Measurements from ENCODE around the gene CHST8. TPM values are rescaled to one million over a fixed set of nuclear protein-coding genes. Genes with fewer than 3 reads are reported as not detected.

The CHST8 gene
- total and polyA plus RNA-seq, 2 of the 13 experiments (the other 11 are each of a cell fraction or from before 2014, with no cell fraction given), result not detected

DNA sequence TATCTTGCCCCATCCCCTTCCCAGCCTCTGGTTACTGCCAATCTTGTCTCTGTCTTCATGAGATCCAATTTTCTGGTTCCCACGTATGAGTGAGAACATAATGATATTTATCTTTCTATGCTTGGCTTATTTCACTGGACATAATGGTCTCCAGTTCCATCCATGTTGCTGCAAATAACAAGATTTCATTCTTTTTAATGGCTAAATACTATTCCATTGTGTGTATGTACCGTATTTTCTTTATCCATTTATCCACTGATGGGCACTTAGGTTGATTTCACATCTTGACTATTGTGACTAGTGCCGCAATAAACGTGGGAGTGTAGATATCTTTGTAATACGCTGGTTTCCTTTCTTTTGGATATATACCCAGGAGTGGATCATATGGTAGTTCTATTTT, 43.0 kb downstream of the CHST8 start (continued):
- TF ChIP-seq ZNF24 (IDR thresholded peaks at IDR 0.05), result no peak
- TF ChIP-seq SPEN (CRISPR knock-in tag; IDR thresholded peaks at IDR 0.05; ENCODE audit: low read depth), result no peak
- no peak for TF ChIP-seq CREM (IDR thresholded peaks at IDR 0.05)
- no peak for TF ChIP-seq CREM (CRISPR knock-in tag; IDR thresholded peaks at IDR 0.05)
- TF ChIP-seq, protein P1, sequence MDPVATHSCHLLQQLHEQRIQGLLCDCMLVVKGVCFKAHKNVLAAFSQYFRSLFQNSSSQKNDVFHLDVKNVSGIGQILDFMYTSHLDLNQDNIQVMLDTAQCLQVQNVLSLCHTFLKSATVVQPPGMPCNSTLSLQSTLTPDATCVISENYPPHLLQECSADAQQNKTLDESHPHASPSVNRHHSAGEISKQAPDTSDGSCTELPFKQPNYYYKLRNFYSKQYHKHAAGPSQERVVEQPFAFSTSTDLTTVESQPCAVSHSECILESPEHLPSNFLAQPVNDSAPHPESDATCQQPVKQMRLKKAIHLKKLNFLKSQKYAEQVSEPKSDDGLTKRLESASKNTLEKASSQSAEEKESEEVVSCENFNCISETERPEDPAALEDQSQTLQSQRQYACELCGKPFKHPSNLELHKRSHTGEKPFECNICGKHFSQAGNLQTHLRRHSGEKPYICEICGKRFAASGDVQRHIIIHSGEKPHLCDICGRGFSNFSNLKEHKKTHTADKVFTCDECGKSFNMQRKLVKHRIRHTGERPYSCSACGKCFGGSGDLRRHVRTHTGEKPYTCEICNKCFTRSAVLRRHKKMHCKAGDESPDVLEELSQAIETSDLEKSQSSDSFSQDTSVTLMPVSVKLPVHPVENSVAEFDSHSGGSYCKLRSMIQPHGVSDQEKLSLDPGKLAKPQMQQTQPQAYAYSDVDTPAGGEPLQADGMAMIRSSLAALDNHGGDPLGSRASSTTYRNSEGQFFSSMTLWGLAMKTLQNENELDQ (CRISPR knock-in tag; IDR thresholded peaks at IDR 0.05; ENCODE audit: borderline replicate concordance), result no peak
- no peak for TF ChIP-seq BRD4 (CRISPR knock-in tag; IDR thresholded peaks at IDR 0.05)
- TF ChIP-seq, protein P2, sequence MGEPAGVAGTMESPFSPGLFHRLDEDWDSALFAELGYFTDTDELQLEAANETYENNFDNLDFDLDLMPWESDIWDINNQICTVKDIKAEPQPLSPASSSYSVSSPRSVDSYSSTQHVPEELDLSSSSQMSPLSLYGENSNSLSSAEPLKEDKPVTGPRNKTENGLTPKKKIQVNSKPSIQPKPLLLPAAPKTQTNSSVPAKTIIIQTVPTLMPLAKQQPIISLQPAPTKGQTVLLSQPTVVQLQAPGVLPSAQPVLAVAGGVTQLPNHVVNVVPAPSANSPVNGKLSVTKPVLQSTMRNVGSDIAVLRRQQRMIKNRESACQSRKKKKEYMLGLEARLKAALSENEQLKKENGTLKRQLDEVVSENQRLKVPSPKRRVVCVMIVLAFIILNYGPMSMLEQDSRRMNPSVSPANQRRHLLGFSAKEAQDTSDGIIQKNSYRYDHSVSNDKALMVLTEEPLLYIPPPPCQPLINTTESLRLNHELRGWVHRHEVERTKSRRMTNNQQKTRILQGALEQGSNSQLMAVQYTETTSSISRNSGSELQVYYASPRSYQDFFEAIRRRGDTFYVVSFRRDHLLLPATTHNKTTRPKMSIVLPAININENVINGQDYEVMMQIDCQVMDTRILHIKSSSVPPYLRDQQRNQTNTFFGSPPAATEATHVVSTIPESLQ (CRISPR knock-in tag; conservative IDR thresholded peaks at IDR 0.05), result no peak
- TF ChIP-seq ONECUT2 (CRISPR knock-in tag; IDR thresholded peaks at IDR 0.05), result no peak

DNA sequence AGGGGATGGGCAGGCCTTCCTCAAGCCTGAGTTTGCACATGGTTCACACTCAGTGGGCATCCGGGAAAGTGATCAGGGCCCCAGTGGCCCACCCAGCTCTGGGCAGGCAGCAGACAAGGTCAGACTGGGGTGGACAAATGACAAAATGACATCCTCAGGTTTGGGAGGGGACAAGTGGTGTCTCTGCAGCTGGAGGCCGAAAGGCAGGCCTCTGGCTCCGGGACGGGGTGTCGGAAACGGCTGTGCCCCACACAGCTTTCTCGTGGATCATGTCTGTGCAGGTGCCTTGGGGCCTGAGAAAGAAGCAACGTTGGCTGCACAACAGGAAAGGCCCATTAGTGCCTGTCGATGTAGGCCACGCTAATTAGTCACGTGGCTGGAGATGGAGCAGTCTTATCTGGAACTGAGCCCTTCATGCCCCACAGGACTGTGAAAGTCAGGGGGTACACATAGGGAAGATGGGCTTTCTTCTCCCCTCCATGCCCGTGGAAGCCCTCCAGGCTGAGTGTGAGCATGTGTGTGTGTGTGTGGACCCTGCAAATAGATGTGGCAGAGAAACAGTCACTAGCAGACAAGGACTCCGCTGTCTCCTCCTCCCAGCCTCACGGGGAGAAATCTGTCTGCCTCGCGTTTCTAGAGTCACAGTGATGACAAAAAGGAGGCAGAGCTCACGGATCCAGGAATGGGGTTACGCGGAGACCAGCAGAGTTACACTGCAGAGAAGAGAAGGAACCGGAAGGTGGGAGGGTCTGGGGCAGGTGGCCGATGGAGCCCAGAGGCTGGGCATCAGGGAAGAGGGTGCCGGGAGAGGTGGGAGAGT, 44.2 kb downstream of the CHST8 start:
- POLR2A ChIA-PET, result no interaction called here
- Histone ChIP-seq H4K20me1 (ENCODE audit: insufficient read depth, low read length) (no peaks in the 10 kb centered on the region), H3K36me3 (replicated peaks in 1 of 2; ENCODE audit: control insufficient read depth in 1 of 2, insufficient read depth in 2 of 2, low read length in 2 of 2) (no peaks in the 10 kb centered on the region), H2AFZ (ENCODE audit: low read length) (no peak overlapping the region), H3K9ac (ENCODE audit: insufficient read depth, low read depth, low read length) (no peak overlapping the region), H3K27ac (ENCODE audit: extremely low read length, insufficient read depth, low read length) (no peak overlapping the region), H3K27me3 (ENCODE audit: control insufficient read depth in 1 of 2, insufficient read depth in 2 of 2, low read length in 2 of 2) (peaks cover 0 to 7% of the 10 kb centered on the region in 2 experiments; a peak in 2 of 5 replicates), H3K4me3 (replicated peaks in 1 of 3; ENCODE audit: insufficient read depth in 1 of 3, low read depth in 2 of 3, low read length in 3 of 3) (no peak overlapping the region), H3K4me1 (ENCODE audit: insufficient read depth, low read length) (0 out of 2 replicates have a peak, but pooled peaks cover 7% of the 10 kb centered on the region), H3K9me3 (ENCODE audit: low read length) (no peaks in the 10 kb centered on the region), H3K4me2 (ENCODE audit: low read depth, low read length) (no peak overlapping the region), H3K79me2 (ENCODE audit: insufficient read depth, low read length) (no peaks in the 10 kb centered on the region)
- TF ChIP-seq, protein P3, sequence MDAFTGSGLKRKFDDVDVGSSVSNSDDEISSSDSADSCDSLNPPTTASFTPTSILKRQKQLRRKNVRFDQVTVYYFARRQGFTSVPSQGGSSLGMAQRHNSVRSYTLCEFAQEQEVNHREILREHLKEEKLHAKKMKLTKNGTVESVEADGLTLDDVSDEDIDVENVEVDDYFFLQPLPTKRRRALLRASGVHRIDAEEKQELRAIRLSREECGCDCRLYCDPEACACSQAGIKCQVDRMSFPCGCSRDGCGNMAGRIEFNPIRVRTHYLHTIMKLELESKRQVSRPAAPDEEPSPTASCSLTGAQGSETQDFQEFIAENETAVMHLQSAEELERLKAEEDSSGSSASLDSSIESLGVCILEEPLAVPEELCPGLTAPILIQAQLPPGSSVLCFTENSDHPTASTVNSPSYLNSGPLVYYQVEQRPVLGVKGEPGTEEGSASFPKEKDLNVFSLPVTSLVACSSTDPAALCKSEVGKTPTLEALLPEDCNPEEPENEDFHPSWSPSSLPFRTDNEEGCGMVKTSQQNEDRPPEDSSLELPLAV (CRISPR knock-in tag; conservative IDR thresholded peaks at IDR 0.05; ENCODE audit: low read depth), result no peak
- TF ChIP-seq TOPORS (CRISPR knock-in tag; IDR thresholded peaks at IDR 0.05), result no peak
- no peak for TF ChIP-seq TOE1 (CRISPR knock-in tag; IDR thresholded peaks at IDR 0.05)
- TF ChIP-seq, protein P4, sequence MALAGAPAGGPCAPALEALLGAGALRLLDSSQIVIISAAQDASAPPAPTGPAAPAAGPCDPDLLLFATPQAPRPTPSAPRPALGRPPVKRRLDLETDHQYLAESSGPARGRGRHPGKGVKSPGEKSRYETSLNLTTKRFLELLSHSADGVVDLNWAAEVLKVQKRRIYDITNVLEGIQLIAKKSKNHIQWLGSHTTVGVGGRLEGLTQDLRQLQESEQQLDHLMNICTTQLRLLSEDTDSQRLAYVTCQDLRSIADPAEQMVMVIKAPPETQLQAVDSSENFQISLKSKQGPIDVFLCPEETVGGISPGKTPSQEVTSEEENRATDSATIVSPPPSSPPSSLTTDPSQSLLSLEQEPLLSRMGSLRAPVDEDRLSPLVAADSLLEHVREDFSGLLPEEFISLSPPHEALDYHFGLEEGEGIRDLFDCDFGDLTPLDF (CRISPR knock-in tag; IDR thresholded peaks at IDR 0.05), result no peak
- TF ChIP-seq PCBP1 (IDR thresholded peaks at IDR 0.05; ENCODE audit: borderline replicate concordance, low read depth, low read length), result no peak
- TF ChIP-seq POLR2AphosphoS2 (IDR thresholded peaks at IDR 0.05; ENCODE audit: low read depth, low read length), result no peak
- TF ChIP-seq, protein P5, sequence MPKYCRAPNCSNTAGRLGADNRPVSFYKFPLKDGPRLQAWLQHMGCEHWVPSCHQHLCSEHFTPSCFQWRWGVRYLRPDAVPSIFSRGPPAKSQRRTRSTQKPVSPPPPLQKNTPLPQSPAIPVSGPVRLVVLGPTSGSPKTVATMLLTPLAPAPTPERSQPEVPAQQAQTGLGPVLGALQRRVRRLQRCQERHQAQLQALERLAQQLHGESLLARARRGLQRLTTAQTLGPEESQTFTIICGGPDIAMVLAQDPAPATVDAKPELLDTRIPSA (CRISPR knock-in tag; IDR thresholded peaks at IDR 0.05; ENCODE audit: borderline replicate concordance), result no peak
- FAIRE-seq, result no peak
- DNase-seq (ENCODE audit: low spot score), result no peak
- CTCF ChIA-PET (ENCODE audit: low intra/inter-chr PET ratio, low total read pairs), result no interaction called here
- WGBS (ENCODE audit: low lambda C conversion rate), result 49% methylated on average over 15 of the region's 22 CpGs
- no peak for ATAC-seq
- in situ Hi-C loops (cut with HindIII; ENCODE audit: extremely low pct_ligation_motif_present, low pct_unique_long_range_greater_than_20kb) (no loop called here), intact Hi-C loops (cut with micrococcal nuclease; ENCODE audit: unreplicated experiment) (no loop called here)
- BruUV-seq (replicated peaks), result no TSS peak

Measured in HepG2 (cell line).